Colonic mucosa (tissue), 4 donors: ENCODE results near the gene ADAMTS13. TPM values are rescaled to one million over a fixed set of nuclear protein-coding genes. Genes with fewer than 3 reads are reported as not detected.
A peak's percentile ranks its signal among the peaks of the same experiment; 100 is the strongest.

Source experiments
- DNase-seq: peaks from one replicate; pipeline ENCODE4 v3.0.0-alpha.2; 2020
- H3K27ac ChIP-seq: fragments of 200-600 bp; one replicate; pipeline ENCODE4 v1.8.0; 2021
- H3K27me3 ChIP-seq: fragments of 200-600 bp; one replicate; pipeline ENCODE4 v1.8.0; 2021
- H3K36me3 ChIP-seq: fragments of 200-600 bp; one replicate; pipeline ENCODE4 v1.8.0; 2021
- H3K4me1 ChIP-seq: fragments of 200-600 bp; one replicate; pipeline ENCODE4 v1.8.0; 2021; ENCODE audit warnings: mild to moderate bottlenecking
- H3K4me3 ChIP-seq: fragments of 200-600 bp; one replicate; pipeline ENCODE4 v1.8.0; 2021
- H3K9ac ChIP-seq, 2 donors: one replicate each; pipeline ENCODE4 v1.7.0; 2013; ENCODE audit warnings: control low read depth in 2 of 2, low read depth in 2 of 2, low read length in 2 of 2
- H3K9me3 ChIP-seq: fragments of 200-600 bp; one replicate; pipeline ENCODE4 v1.8.0; 2021
- CTCF ChIP-seq: fragments of 200-600 bp; IDR thresholded peaks from one replicate; pipeline ENCODE4 v1.8.0; 2022; ENCODE audit warnings: antibody characterized with exemption, mild to moderate bottlenecking
- intact Hi-C: fragments of 100-400 bp; cut with DNase I; formaldehyde crosslinking; loops from one replicate; pipeline ENCODE4 v1.14.1; 2022
- total RNA-seq, 2 donors: library from RNA; stranded (reverse); fragmentation: NEBNext Ultra II Directional in 1 of 2; extraction: Animal tissue kit (Norgen Biotek cat#: 25700) in 1 of 2; gene quantifications; one replicate each; pipeline ENCODE4 v1.2.1, GENCODE V29; 2021
- donor health status: healthy.
- donor health status: DM: no; HTN: no; CAD: no.
- donor health status: DM: no; HTN: no; CAD: no.

ADAMTS13 gene
- total RNA-seq, 2 donors from 2014 or later, result 4.2 TPM

GRCh38 chr9:133475292-133476012 lies 53.3 kb downstream of the ADAMTS13 start:
- no peak for DNase-seq
- no peak overlapping the region for H3K27ac ChIP-seq
- no peak overlapping the region for H3K9ac ChIP-seq
- H3K4me3 ChIP-seq, result no peak overlapping the region
- TF ChIP-seq CTCF, result no peak
- no peaks in the 10 kb centered on the region for H3K27me3 ChIP-seq
- intact Hi-C loops, result no loop called here
- H3K9me3 ChIP-seq, result no peaks in the 10 kb centered on the region
- H3K36me3 ChIP-seq, result no peaks in the 10 kb centered on the region
- peaks cover 15% of the 10 kb centered on the region for H3K4me1 ChIP-seq

- intact Hi-C loops, result no loop called here
- Histone ChIP-seq H3K36me3 (no peaks in the 10 kb centered on the region), H3K9ac (no peak overlapping the region), H3K4me1 (peaks cover 15% of the 10 kb centered on the region), H3K9me3 (no peaks in the 10 kb centered on the region), H3K4me3 (no peak overlapping the region), H3K27ac (no peak overlapping the region), H3K27me3 (no peaks in the 10 kb centered on the region)
- no peak for DNase-seq
- no peak for TF ChIP-seq CTCF
Measured at GRCh38 chr9:133476036-133476931, 54.1 kb downstream of the ADAMTS13 start.

- H3K27me3 ChIP-seq, result no peaks in the 10 kb centered on the region
- no peak for TF ChIP-seq CTCF
- H3K27ac ChIP-seq, result no peak overlapping the region
- H3K9ac ChIP-seq, result no peak overlapping the region
- H3K9me3 ChIP-seq, result no peaks in the 10 kb centered on the region
- peaks cover 15% of the 10 kb centered on the region for H3K4me1 ChIP-seq
- H3K4me3 ChIP-seq, result no peak overlapping the region
- no peaks in the 10 kb centered on the region for H3K36me3 ChIP-seq
- intact Hi-C loops, result no loop called here
- no peak for DNase-seq
Measured at GRCh38 chr9:133476941-133477340, 54.8 kb downstream of the ADAMTS13 start.

GRCh38 chr9:133477461-133477860 lies 55.3 kb downstream of the ADAMTS13 start:
- Histone ChIP-seq H3K4me1 (peaks cover 15% of the 10 kb centered on the region), H3K27ac (no peak overlapping the region), H3K27me3 (no peaks in the 10 kb centered on the region), H3K4me3 (no peak overlapping the region), H3K36me3 (no peaks in the 10 kb centered on the region), H3K9me3 (no peaks in the 10 kb centered on the region), H3K9ac (no peak overlapping the region)
- intact Hi-C loops, result no loop called here
- no peak for TF ChIP-seq CTCF
- no peak for DNase-seq

GRCh38 chr9:133477992-133478850 lies 56.1 kb downstream of the ADAMTS13 start:
- Histone ChIP-seq H3K9me3 (no peaks in the 10 kb centered on the region), H3K4me1 (peaks cover 15% of the 10 kb centered on the region), H3K27me3 (no peaks in the 10 kb centered on the region), H3K4me3 (peak overlapping the region; percentile 56), H3K36me3 (no peaks in the 10 kb centered on the region), H3K27ac (peak overlapping the region; percentile 40), H3K9ac (peak overlapping the region; percentile 19 to 40)
- no peak for TF ChIP-seq CTCF
- no peak for DNase-seq
- intact Hi-C loops, result no loop called here
